GM23338 (cell line): ENCODE measurements around the gene CTNNA3.

Source experiments
- CREB1 ChIP-seq: fragments of 250-450 bp; sonication (Bioruptor Pico); IDR thresholded peaks from 2 replicates; pipeline ENCODE4 v1.5.0; 2020; ENCODE audit warnings: low read depth, mild to moderate bottlenecking, moderate library complexity
- EZH2 ChIP-seq: fragments of 200-600 bp; sonication (generic); IDR thresholded peaks from one replicate; pipeline ENCODE4 v1.8.0; 2017; ENCODE audit warnings: antibody characterized with exemption, mild to moderate bottlenecking, low read depth; ENCODE audit not compliant: unreplicated experiment
- EZH2phosphoT487 ChIP-seq: fragments of 200-600 bp; sonication (generic); IDR thresholded peaks from one replicate; pipeline ENCODE4 v1.8.1; 2018; ENCODE audit warnings: antibody characterized with exemption; ENCODE audit not compliant: unreplicated experiment
- JUNB ChIP-seq: IDR thresholded peaks from one replicate; pipeline ENCODE4 v1.6.1; 2016; ENCODE audit warnings: antibody characterized with exemption; ENCODE audit not compliant: unreplicated experiment
- NANOG ChIP-seq: IDR thresholded peaks from 2 replicates; pipeline ENCODE4 v1.6.1; 2016; ENCODE audit warnings: antibody characterized with exemption, borderline replicate concordance
- POLR2AphosphoS5 ChIP-seq: IDR thresholded peaks from 2 replicates; pipeline ENCODE4 v1.6.1; 2016; ENCODE audit warnings: antibody characterized with exemption, low read depth
- STAT1 ChIP-seq: IDR thresholded peaks from one replicate; pipeline ENCODE4 v1.6.1; 2016; ENCODE audit warnings: antibody characterized with exemption; ENCODE audit not compliant: unreplicated experiment
- ZNF114 ChIP-seq: fragments of 250-450 bp; sonication (Bioruptor Pico); IDR thresholded peaks from 2 replicates; pipeline ENCODE4 v1.5.0; 2020; ENCODE audit warnings: mild to moderate bottlenecking, moderate library complexity
- TF ChIP-seq, protein P1 (sequence below): IDR thresholded peaks from one replicate; pipeline ENCODE4 v1.6.1; 2018; ENCODE audit warnings: antibody characterized with exemption; ENCODE audit not compliant: unreplicated experiment
- TF ChIP-seq, protein P2 (sequence below), 2 experiments: fragments of 200-600 bp in 1 of 2; sonication (generic) in 1 of 2; conservative IDR thresholded peaks; 2 replicates each; pipeline versions ENCODE4 v1.5.1 to v1.6.1; 2016 to 2017; ENCODE audit warnings: antibody characterized with exemption in 2 of 2, low read depth in 2 of 2, mild to moderate bottlenecking in 2 of 2, moderate library complexity in 1 of 2
- TF ChIP-seq, protein P3 (sequence below): fragments of 250-450 bp; sonication (Bioruptor Pico); IDR thresholded peaks from 2 replicates; pipeline ENCODE4 v1.5.0; 2020; ENCODE audit warnings: mild to moderate bottlenecking, moderate library complexity

DNA sequence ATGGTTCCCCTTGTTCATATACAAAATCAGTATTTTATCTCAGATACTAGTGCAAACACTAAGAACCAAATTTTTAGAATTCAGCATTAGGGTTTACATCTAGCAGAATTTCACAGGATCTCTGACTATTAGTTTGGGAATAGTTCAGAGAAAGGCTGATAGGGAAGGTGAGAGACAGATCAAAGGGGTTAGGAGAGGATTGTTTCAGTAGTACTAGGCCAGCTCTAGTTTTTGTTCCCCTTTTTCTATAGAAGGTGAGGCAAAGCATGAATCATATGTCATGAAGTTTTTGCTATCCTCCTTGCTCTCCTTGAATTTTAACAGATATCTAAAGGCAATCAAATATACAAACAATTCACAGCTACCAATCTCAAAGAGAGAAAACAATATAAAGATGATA, 26.1 kb upstream of the CTNNA3 start:
- TF ChIP-seq, protein P1, sequence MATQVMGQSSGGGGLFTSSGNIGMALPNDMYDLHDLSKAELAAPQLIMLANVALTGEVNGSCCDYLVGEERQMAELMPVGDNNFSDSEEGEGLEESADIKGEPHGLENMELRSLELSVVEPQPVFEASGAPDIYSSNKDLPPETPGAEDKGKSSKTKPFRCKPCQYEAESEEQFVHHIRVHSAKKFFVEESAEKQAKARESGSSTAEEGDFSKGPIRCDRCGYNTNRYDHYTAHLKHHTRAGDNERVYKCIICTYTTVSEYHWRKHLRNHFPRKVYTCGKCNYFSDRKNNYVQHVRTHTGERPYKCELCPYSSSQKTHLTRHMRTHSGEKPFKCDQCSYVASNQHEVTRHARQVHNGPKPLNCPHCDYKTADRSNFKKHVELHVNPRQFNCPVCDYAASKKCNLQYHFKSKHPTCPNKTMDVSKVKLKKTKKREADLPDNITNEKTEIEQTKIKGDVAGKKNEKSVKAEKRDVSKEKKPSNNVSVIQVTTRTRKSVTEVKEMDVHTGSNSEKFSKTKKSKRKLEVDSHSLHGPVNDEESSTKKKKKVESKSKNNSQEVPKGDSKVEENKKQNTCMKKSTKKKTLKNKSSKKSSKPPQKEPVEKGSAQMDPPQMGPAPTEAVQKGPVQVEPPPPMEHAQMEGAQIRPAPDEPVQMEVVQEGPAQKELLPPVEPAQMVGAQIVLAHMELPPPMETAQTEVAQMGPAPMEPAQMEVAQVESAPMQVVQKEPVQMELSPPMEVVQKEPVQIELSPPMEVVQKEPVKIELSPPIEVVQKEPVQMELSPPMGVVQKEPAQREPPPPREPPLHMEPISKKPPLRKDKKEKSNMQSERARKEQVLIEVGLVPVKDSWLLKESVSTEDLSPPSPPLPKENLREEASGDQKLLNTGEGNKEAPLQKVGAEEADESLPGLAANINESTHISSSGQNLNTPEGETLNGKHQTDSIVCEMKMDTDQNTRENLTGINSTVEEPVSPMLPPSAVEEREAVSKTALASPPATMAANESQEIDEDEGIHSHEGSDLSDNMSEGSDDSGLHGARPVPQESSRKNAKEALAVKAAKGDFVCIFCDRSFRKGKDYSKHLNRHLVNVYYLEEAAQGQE, result no peak
- no peak for TF ChIP-seq EZH2
- no peak for TF ChIP-seq POLR2AphosphoS5
- TF ChIP-seq, protein P2, sequence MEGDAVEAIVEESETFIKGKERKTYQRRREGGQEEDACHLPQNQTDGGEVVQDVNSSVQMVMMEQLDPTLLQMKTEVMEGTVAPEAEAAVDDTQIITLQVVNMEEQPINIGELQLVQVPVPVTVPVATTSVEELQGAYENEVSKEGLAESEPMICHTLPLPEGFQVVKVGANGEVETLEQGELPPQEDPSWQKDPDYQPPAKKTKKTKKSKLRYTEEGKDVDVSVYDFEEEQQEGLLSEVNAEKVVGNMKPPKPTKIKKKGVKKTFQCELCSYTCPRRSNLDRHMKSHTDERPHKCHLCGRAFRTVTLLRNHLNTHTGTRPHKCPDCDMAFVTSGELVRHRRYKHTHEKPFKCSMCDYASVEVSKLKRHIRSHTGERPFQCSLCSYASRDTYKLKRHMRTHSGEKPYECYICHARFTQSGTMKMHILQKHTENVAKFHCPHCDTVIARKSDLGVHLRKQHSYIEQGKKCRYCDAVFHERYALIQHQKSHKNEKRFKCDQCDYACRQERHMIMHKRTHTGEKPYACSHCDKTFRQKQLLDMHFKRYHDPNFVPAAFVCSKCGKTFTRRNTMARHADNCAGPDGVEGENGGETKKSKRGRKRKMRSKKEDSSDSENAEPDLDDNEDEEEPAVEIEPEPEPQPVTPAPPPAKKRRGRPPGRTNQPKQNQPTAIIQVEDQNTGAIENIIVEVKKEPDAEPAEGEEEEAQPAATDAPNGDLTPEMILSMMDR (conservative IDR thresholded peaks at IDR 0.05; ENCODE audit: low read depth in 2 of 2), result no peak
- TF ChIP-seq ZNF114 (CRISPR knock-in tag), result no peak
- no peak for TF ChIP-seq JUNB
- no peak for TF ChIP-seq STAT1
- TF ChIP-seq EZH2phosphoT487, result no peak
- TF ChIP-seq, protein P3, sequence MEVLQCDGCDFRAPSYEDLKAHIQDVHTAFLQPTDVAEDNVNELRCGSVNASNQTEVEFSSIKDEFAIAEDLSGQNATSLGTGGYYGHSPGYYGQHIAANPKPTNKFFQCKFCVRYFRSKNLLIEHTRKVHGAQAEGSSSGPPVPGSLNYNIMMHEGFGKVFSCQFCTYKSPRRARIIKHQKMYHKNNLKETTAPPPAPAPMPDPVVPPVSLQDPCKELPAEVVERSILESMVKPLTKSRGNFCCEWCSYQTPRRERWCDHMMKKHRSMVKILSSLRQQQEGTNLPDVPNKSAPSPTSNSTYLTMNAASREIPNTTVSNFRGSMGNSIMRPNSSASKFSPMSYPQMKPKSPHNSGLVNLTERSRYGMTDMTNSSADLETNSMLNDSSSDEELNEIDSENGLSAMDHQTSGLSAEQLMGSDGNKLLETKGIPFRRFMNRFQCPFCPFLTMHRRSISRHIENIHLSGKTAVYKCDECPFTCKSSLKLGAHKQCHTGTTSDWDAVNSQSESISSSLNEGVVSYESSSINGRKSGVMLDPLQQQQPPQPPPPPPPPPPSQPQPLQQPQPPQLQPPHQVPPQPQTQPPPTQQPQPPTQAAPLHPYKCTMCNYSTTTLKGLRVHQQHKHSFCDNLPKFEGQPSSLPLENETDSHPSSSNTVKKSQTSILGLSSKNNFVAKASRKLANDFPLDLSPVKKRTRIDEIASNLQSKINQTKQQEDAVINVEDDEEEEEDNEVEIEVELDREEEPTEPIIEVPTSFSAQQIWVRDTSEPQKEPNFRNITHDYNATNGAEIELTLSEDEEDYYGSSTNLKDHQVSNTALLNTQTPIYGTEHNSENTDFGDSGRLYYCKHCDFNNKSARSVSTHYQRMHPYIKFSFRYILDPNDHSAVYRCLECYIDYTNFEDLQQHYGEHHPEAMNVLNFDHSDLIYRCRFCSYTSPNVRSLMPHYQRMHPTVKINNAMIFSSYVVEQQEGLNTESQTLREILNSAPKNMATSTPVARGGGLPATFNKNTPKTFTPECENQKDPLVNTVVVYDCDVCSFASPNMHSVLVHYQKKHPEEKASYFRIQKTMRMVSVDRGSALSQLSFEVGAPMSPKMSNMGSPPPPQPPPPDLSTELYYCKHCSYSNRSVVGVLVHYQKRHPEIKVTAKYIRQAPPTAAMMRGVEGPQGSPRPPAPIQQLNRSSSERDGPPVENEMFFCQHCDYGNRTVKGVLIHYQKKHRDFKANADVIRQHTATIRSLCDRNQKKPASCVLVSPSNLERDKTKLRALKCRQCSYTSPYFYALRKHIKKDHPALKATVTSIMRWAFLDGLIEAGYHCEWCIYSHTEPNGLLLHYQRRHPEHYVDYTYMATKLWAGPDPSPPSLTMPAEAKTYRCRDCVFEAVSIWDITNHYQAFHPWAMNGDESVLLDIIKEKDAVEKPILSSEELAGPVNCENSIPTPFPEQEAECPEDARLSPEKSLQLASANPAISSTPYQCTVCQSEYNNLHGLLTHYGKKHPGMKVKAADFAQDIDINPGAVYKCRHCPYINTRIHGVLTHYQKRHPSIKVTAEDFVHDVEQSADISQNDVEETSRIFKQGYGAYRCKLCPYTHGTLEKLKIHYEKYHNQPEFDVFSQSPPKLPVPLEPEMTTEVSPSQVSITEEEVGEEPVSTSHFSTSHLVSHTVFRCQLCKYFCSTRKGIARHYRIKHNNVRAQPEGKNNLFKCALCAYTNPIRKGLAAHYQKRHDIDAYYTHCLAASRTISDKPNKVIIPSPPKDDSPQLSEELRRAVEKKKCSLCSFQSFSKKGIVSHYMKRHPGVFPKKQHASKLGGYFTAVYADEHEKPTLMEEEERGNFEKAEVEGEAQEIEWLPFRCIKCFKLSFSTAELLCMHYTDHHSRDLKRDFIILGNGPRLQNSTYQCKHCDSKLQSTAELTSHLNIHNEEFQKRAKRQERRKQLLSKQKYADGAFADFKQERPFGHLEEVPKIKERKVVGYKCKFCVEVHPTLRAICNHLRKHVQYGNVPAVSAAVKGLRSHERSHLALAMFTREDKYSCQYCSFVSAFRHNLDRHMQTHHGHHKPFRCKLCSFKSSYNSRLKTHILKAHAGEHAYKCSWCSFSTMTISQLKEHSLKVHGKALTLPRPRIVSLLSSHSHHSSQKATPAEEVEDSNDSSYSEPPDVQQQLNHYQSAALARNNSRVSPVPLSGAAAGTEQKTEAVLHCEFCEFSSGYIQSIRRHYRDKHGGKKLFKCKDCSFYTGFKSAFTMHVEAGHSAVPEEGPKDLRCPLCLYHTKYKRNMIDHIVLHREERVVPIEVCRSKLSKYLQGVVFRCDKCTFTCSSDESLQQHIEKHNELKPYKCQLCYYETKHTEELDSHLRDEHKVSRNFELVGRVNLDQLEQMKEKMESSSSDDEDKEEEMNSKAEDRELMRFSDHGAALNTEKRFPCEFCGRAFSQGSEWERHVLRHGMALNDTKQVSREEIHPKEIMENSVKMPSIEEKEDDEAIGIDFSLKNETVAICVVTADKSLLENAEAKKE (CRISPR knock-in tag), result no peak
- no peak for TF ChIP-seq CREB1 (CRISPR knock-in tag)
- TF ChIP-seq NANOG, result no peak
